NCI-H460 (cell line): ENCODE results near the gene ST6GALNAC2. TPM values are rescaled to one million over a fixed set of nuclear protein-coding genes. Genes with fewer than 3 reads are reported as not detected.
"Not testable (repeated sequence)": the region's sequence is repeated elsewhere in the genome, so short reads cannot be mapped to it uniquely, and the experiment has no call there.

Source experiments
- DNase-seq: peaks from one replicate; pipeline ENCODE4 v3.0.0-alpha.2; 2016; ENCODE audit warnings: low read depth; ENCODE audit errors: extremely low read depth
- total RNA-seq: library from RNA; depleted of rRNA; stranded (reverse); fragments of >200 nt; shearing (Covaris generic); gene quantifications from 2 replicates; pipeline ENCODE4 v1.2.3, GENCODE V29; 2014

Gene ST6GALNAC2
- total RNA-seq, 1 experiment from 2014 or later = 1.4 TPM

- no peak for DNase-seq
Measured at GRCh38 chr17:76543482-76543825, 42.2 kb downstream of the ST6GALNAC2 start.

GRCh38 chr17:76542984-76543383 lies 42.7 kb downstream of the ST6GALNAC2 start:
- DNase-seq = no peak

- no peak for DNase-seq
Measured at GRCh38 chr17:76542566-76542971, 43.1 kb downstream of the ST6GALNAC2 start.

GRCh38 chr17:76541739-76542454 lies 43.8 kb downstream of the ST6GALNAC2 start:
- no peak for DNase-seq

GRCh38 chr17:76540381-76541300 lies 45.0 kb downstream of the ST6GALNAC2 start:
- peak; percentile 94 for DNase-seq

- no peak for DNase-seq
Measured at GRCh38 chr17:76539631-76540271, 45.9 kb downstream of the ST6GALNAC2 start, which contains the start of gene PRCD. TSS of gene PRCD (plus strand) at chr17:76540044. CDS start at chr17:76540142, 98 bp downstream.

GRCh38 chr17:76538941-76539570 lies 46.6 kb downstream of the ST6GALNAC2 start:
- DNase-seq = no peak

- no peak for DNase-seq
Measured at GRCh38 chr17:76538281-76538931, 47.3 kb downstream of the ST6GALNAC2 start.

- DNase-seq = no peak
Measured at GRCh38 chr17:76537578-76538280, 47.9 kb downstream of the ST6GALNAC2 start, which contains the start of gene CYGB. TSS of gene CYGB (minus strand) at chr17:76537709. CDS start at chr17:76537542, 167 bp downstream.

- DNase-seq = no peak
Measured at GRCh38 chr17:76537288-76537577, 48.4 kb downstream of the ST6GALNAC2 start.

GRCh38 chr17:76536511-76537287 lies 49.0 kb downstream of the ST6GALNAC2 start:
- no peak for DNase-seq

GRCh38 chr17:76535788-76536510 lies 49.7 kb downstream of the ST6GALNAC2 start:
- no peak for DNase-seq

- no peak for DNase-seq
Measured at GRCh38 chr17:76534831-76535732, 50.6 kb downstream of the ST6GALNAC2 start.

GRCh38 chr17:76533640-76534359 lies 51.9 kb downstream of the ST6GALNAC2 start:
- not testable (repeated sequence) for DNase-seq

GRCh38 chr17:76532072-76532651 lies 53.5 kb downstream of the ST6GALNAC2 start:
- DNase-seq = no peak

- no peak for DNase-seq
Measured at GRCh38 chr17:76531486-76532038, 54.1 kb downstream of the ST6GALNAC2 start.
